ENCODE results near the gene ZNF580. TPM values are rescaled to one million over a fixed set of nuclear protein-coding genes. Genes with fewer than 3 reads are reported as not detected.

Gene ZNF580
- total RNA-seq, 1 donor from 2014 or later: 37.4 TPM

GRCh38 chr19:55650126-55650557 lies 9.3 kb downstream of the ZNF580 start:
- peaks cover 10% of the 10 kb centered on the region for H3K4me1 Mint-ChIP-seq (ENCODE audit: unreplicated experiment)
- H3K36me3 Mint-ChIP-seq: no peaks in the 10 kb centered on the region
- H3K4me3 Mint-ChIP-seq: peak overlapping the region; percentile 76
- no peaks in the 10 kb centered on the region for H3K27me3 Mint-ChIP-seq
- H3K9me3 Mint-ChIP-seq: no peaks in the 10 kb centered on the region
- no peak for TF ChIP-seq CTCF (conservative IDR thresholded peaks at IDR 0.05)
- DNase-seq (ENCODE audit: extremely low spot score, unreplicated experiment): no peak
- H3K27ac Mint-ChIP-seq: peak overlapping the region; percentile 58

DNA sequence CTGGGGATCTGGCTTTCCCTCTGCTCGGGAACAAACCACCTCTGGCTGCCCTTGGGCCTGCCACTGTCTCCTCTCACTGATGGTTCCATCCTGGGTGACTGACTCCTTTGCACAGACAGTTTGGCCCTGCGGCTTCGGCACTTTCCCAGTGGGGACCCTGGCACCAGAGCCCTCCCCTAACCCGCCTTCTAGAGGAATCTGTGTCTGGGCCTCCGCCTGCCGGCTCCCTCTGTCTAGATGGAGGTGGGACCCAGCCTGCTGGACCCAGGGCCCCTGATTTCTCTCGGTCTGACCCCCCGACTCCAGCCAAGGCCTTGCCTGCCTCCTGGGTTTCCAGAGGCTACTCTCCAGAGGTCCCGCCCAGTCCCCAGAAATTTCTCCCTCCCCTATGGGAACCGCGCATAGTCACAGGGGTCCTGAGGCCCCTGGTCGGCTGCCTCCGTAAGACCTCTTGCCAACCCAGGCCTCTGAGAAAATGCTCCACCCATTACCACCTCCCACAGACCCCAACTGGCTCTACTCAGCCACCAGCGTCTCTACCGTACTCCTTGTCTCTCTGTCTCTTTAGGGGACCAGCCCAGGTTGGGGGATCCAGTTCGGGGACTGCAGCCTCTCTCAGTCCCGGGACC lies 9.9 kb downstream of the ZNF580 start:
- DNase-seq (ENCODE audit: extremely low spot score, unreplicated experiment): peak; percentile 61
- H3K4me1 Mint-ChIP-seq (ENCODE audit: unreplicated experiment): peaks cover 10% of the 10 kb centered on the region
- no peak for TF ChIP-seq CTCF (conservative IDR thresholded peaks at IDR 0.05)
- H3K27me3 Mint-ChIP-seq: no peaks in the 10 kb centered on the region
- no peaks in the 10 kb centered on the region for H3K9me3 Mint-ChIP-seq
- H3K36me3 Mint-ChIP-seq: peaks cover 2% of the 10 kb centered on the region
- peak overlapping the region; percentile 76 for H3K4me3 Mint-ChIP-seq
- H3K27ac Mint-ChIP-seq: peak overlapping the region; percentile 58

GRCh38 chr19:55651236-55651635 lies 10.4 kb downstream of the ZNF580 start:
- Mint-ChIP-seq H3K27me3 (no peaks in the 10 kb centered on the region), H3K27ac (peak overlapping the region; percentile 58), H3K4me1 (ENCODE audit: unreplicated experiment) (peaks cover 15% of the 10 kb centered on the region), H3K36me3 (peaks cover 7% of the 10 kb centered on the region), H3K9me3 (no peaks in the 10 kb centered on the region), H3K4me3 (peak overlapping the region; percentile 9)
- peak; percentile 64 for DNase-seq (ENCODE audit: extremely low spot score, unreplicated experiment)
- no peak for TF ChIP-seq CTCF (conservative IDR thresholded peaks at IDR 0.05)

GRCh38 chr19:55652311-55653128 lies 11.7 kb downstream of the ZNF580 start:
- no peak for TF ChIP-seq CTCF (conservative IDR thresholded peaks at IDR 0.05)
- DNase-seq (ENCODE audit: extremely low spot score, unreplicated experiment): peak; percentile 65
- no peaks in the 10 kb centered on the region for H3K27me3 Mint-ChIP-seq
- peaks cover 8% of the 10 kb centered on the region for H3K36me3 Mint-ChIP-seq
- H3K27ac Mint-ChIP-seq: no peak overlapping the region
- peaks cover 15% of the 10 kb centered on the region for H3K4me1 Mint-ChIP-seq (ENCODE audit: unreplicated experiment)
- no peaks in the 10 kb centered on the region for H3K9me3 Mint-ChIP-seq
- peak overlapping the region; percentile 69 for H3K4me3 Mint-ChIP-seq

- Mint-ChIP-seq H3K4me3 (peak overlapping the region; percentile 97), H3K4me1 (ENCODE audit: unreplicated experiment) (peaks cover 17% of the 10 kb centered on the region), H3K27me3 (no peaks in the 10 kb centered on the region), H3K9me3 (no peaks in the 10 kb centered on the region), H3K36me3 (peaks cover 13% of the 10 kb centered on the region), H3K27ac (peak overlapping the region; percentile 99)
- peak; percentile 99 for DNase-seq (ENCODE audit: extremely low spot score, unreplicated experiment)
- TF ChIP-seq CTCF (conservative IDR thresholded peaks at IDR 0.05): peak; percentile 99
These were observed 13.0 kb downstream of the ZNF580 start for GRCh38 chr19:55653651-55654322.

Data from type B pancreatic cell (in vitro differentiated cells).